Suprapubic skin (tissue), 4 donors: ENCODE measurements around the gene CELSR1. TPM values are rescaled to one million over a fixed set of nuclear protein-coding genes. Genes with fewer than 3 reads are reported as not detected.

ENCODE experiments used
- DNase-seq, 2 donors: peaks; one replicate each; pipeline ENCODE4 v3.0.0-alpha.2; 2019; ENCODE audit warnings: low spot score in 2 of 2
- H3K27ac ChIP-seq: fragments of 200-600 bp; sonication (generic); one replicate; pipeline ENCODE4 v1.5.1; 2019
- H3K27me3 ChIP-seq: fragments of 200-600 bp; sonication (generic); one replicate; pipeline ENCODE4 v1.5.1; 2019
- H3K36me3 ChIP-seq: fragments of 200-600 bp; sonication (generic); one replicate; pipeline ENCODE4 v1.5.1; 2019
- H3K4me1 ChIP-seq: fragments of 200-600 bp; sonication (generic); one replicate; pipeline ENCODE4 v1.5.1; 2019
- H3K4me3 ChIP-seq: fragments of 200-600 bp; sonication (generic); one replicate; pipeline ENCODE4 v1.5.1; 2019; ENCODE audit warnings: mild to moderate bottlenecking
- H3K9me3 ChIP-seq: fragments of 200-600 bp; sonication (generic); one replicate; pipeline ENCODE4 v1.5.1; 2019
- CTCF ChIP-seq, 2 donors: fragments of 200-600 bp in 1 of 2; fragments of 450-650 bp in 1 of 2; sonication (generic) in 1 of 2; IDR thresholded peaks; one replicate each; pipeline ENCODE4 v1.5.1; 2016 to 2019; ENCODE audit warnings: antibody characterized with exemption in 2 of 2, mild to moderate bottlenecking in 1 of 2, moderate library complexity in 1 of 2
- EP300 ChIP-seq: sonication (generic); formaldehyde crosslinking; IDR thresholded peaks from one replicate; pipeline ENCODE4 v1.6.1; 2017; ENCODE audit warnings: antibody characterized with exemption
- POLR2A ChIP-seq, 2 donors: fragments of 450-650 bp; IDR thresholded peaks; one replicate each; pipeline ENCODE4 v1.6.1; 2017; ENCODE audit warnings: antibody characterized with exemption in 2 of 2, mild to moderate bottlenecking in 2 of 2, moderate library complexity in 2 of 2
- POLR2AphosphoS5 ChIP-seq, 3 donors: sonication (generic); formaldehyde crosslinking; IDR thresholded peaks; one replicate each; pipeline ENCODE4 v1.6.1; 2017; ENCODE audit warnings: antibody characterized with exemption in 3 of 3
- WGBS: methylation state at CpG from one replicate; pipeline ENCODE4 v1.1.5; 2018; 5-methylcytosine and 5-hydroxymethylcytosine counted together
- total RNA-seq, 4 donors: library from RNA; depleted of rRNA; stranded (reverse); fragments of >200 nt; gene quantifications; one replicate each; pipeline ENCODE4 v1.1.0, GENCODE V29; 2016

The CELSR1 gene
- total RNA-seq, 4 donors from 2014 or later, result 75.6 to 102 (median 77.5) TPM

- DNase-seq, result no peak
- no peaks in the 10 kb centered on the region for H3K27me3 ChIP-seq
- H3K4me3 ChIP-seq, result no peak overlapping the region
- WGBS, result 61% methylated on average over 10 of the region's 11 CpGs
- no peaks in the 10 kb centered on the region for H3K4me1 ChIP-seq
- H3K9me3 ChIP-seq, result no peaks in the 10 kb centered on the region
- peaks cover 14% of the 10 kb centered on the region for H3K36me3 ChIP-seq
- H3K27ac ChIP-seq, result no peak overlapping the region
- no peak for TF ChIP-seq POLR2A (IDR thresholded peaks at IDR 0.05)
- TF ChIP-seq EP300, result no peak
- TF ChIP-seq POLR2AphosphoS5 (IDR thresholded peaks at IDR 0.05), result no peak
- TF ChIP-seq CTCF (IDR thresholded peaks at IDR 0.05), result no peak
Measured at GRCh38 chr22:46418827-46419226, 118.6 kb downstream of the CELSR1 start.

- WGBS, result 60% methylated on average over 6 of the region's 7 CpGs
- H3K4me3 ChIP-seq, result no peak overlapping the region
- no peak overlapping the region for H3K27ac ChIP-seq
- H3K36me3 ChIP-seq, result peaks cover 14% of the 10 kb centered on the region
- no peaks in the 10 kb centered on the region for H3K4me1 ChIP-seq
- no peak for DNase-seq
- no peaks in the 10 kb centered on the region for H3K27me3 ChIP-seq
- no peak for TF ChIP-seq EP300
- TF ChIP-seq POLR2A (IDR thresholded peaks at IDR 0.05), result no peak
- no peak for TF ChIP-seq POLR2AphosphoS5 (IDR thresholded peaks at IDR 0.05)
- TF ChIP-seq CTCF (IDR thresholded peaks at IDR 0.05), result no peak
- no peaks in the 10 kb centered on the region for H3K9me3 ChIP-seq
Measured at GRCh38 chr22:46417769-46418168, 119.7 kb downstream of the CELSR1 start.

GRCh38 chr22:46416891-46417580 lies 120.4 kb downstream of the CELSR1 start:
- no peak overlapping the region for H3K27ac ChIP-seq
- WGBS, result 65% methylated on average over 13 of the region's 24 CpGs

GRCh38 chr22:46416520-46416871 lies 120.9 kb downstream of the CELSR1 start:
- TF ChIP-seq CTCF (IDR thresholded peaks at IDR 0.05) (no peak), EP300 (no peak), POLR2A (IDR thresholded peaks at IDR 0.05) (no peak), POLR2AphosphoS5 (IDR thresholded peaks at IDR 0.05) (no peak)
- no peaks in the 10 kb centered on the region for H3K9me3 ChIP-seq
- H3K4me3 ChIP-seq, result no peak overlapping the region
- no peaks in the 10 kb centered on the region for H3K27me3 ChIP-seq
- peaks cover 19% of the 10 kb centered on the region for H3K36me3 ChIP-seq
- WGBS, result 91% methylated on average over 14 of the region's 14 CpGs
- DNase-seq, result no peak
- H3K27ac ChIP-seq, result no peak overlapping the region
- H3K4me1 ChIP-seq, result no peaks in the 10 kb centered on the region

More at GRCh38 chr22:46416891-46417580, 120.4 kb downstream of the CELSR1 start:
- Histone ChIP-seq H3K36me3 (peaks cover 14% of the 10 kb centered on the region), H3K4me1 (no peaks in the 10 kb centered on the region), H3K27me3 (no peaks in the 10 kb centered on the region), H3K9me3 (no peaks in the 10 kb centered on the region), H3K4me3 (no peak overlapping the region)
- TF ChIP-seq POLR2A (IDR thresholded peaks at IDR 0.05) (no peak), CTCF (IDR thresholded peaks at IDR 0.05) (no peak), POLR2AphosphoS5 (IDR thresholded peaks at IDR 0.05) (no peak), EP300 (no peak)
- no peak for DNase-seq

- no peaks in the 10 kb centered on the region for H3K27me3 ChIP-seq
- H3K4me1 ChIP-seq, result no peaks in the 10 kb centered on the region
- 82% methylated on average over 30 of the region's 30 CpGs for WGBS
- no peaks in the 10 kb centered on the region for H3K9me3 ChIP-seq
- H3K4me3 ChIP-seq, result no peak overlapping the region
- TF ChIP-seq CTCF (IDR thresholded peaks at IDR 0.05) (no peak), POLR2A (IDR thresholded peaks at IDR 0.05) (no peak), POLR2AphosphoS5 (IDR thresholded peaks at IDR 0.05) (no peak), EP300 (no peak)
- peaks cover 24% of the 10 kb centered on the region for H3K36me3 ChIP-seq
- H3K27ac ChIP-seq, result no peak overlapping the region
- no peak for DNase-seq
Measured at GRCh38 chr22:46415776-46416519, 121.5 kb downstream of the CELSR1 start.
